H1 (cell line): Measurements from ENCODE around the gene TP63. TPM values are rescaled to one million over a fixed set of nuclear protein-coding genes. Genes with fewer than 3 reads are reported as not detected.

Experiments
- KDM4A ChIP-seq: IDR thresholded peaks from one replicate; pipeline ENCODE4 v1.7.1; 2012; ENCODE audit warnings: low read depth, mild to moderate bottlenecking, moderate library complexity, low read length, inconsistent platforms; ENCODE audit not compliant: severe bottlenecking
- RXRA ChIP-seq: IDR thresholded peaks from 2 replicates; pipeline ENCODE4 v1.6.1; 2011; ENCODE audit warnings: low read depth, mild to moderate bottlenecking, low read length, moderate library complexity; ENCODE audit not compliant: insufficient read depth
- SAP30 ChIP-seq: fragments of 300-600 bp; sonication (generic); IDR thresholded peaks from 2 replicates; pipeline ENCODE4 v1.7.1; 2012; ENCODE audit warnings: low read length, moderate library complexity, mild to moderate bottlenecking, inconsistent platforms; ENCODE audit not compliant: insufficient read depth, insufficient replicate concordance
- SIX5 ChIP-seq: IDR thresholded peaks from 2 replicates; pipeline ENCODE4 v1.6.1; 2011; ENCODE audit warnings: mild to moderate bottlenecking, low read depth, low read length
- SP1 ChIP-seq: IDR thresholded peaks from 2 replicates; pipeline ENCODE4 v1.6.1; 2011; ENCODE audit warnings: low read depth, low read length
- TAF1 ChIP-seq: IDR thresholded peaks from 2 replicates; pipeline ENCODE4 v1.6.1; 2011; ENCODE audit warnings: mild to moderate bottlenecking, low read depth, low read length
- TCF12 ChIP-seq: IDR thresholded peaks from 2 replicates; pipeline ENCODE4 v1.6.1; 2011; ENCODE audit warnings: low read depth, mild to moderate bottlenecking, low read length
- polyA plus RNA-seq, 7 experiments: library from polyadenylated mRNA; depleted of rRNA in 3 of 7; stranded (reverse) in 5 of 7; unstranded in 2 of 7; fragments of >200 nt in 5 of 7; fragments of 200-250 nt in 2 of 7; gene quantifications; 1 replicate in 5 of 7; 2 replicates in 1 of 7; 4 replicates in 1 of 7; pipeline versions ENCODE4 v1.2.1 to v1.2.3, GENCODE V29; 2011 to 2013; ENCODE audit warnings: missing spikeins in 2 of 7, mixed read lengths in 2 of 7
- total RNA-seq: library from RNA; stranded (reverse); fragmentation: NEBNext Ultra II Directional; extraction: Animal tissue kit (Norgen Biotek cat#: 25700); gene quantifications from 2 replicates; pipeline ENCODE4 v1.2.1, GENCODE V29; 2021
- TF ChIP-seq, protein P1 (sequence below): IDR thresholded peaks from 2 replicates; pipeline ENCODE4 v1.6.1; 2011; ENCODE audit warnings: low read depth, mild to moderate bottlenecking, low read length; ENCODE audit not compliant: insufficient read depth
- TF ChIP-seq, protein P2 (sequence below): IDR thresholded peaks from 2 replicates; pipeline ENCODE4 v1.6.1; 2011; ENCODE audit warnings: low read length, improper control_type of control experiment

Gene TP63
- total and polyA plus RNA-seq, 2 of the 8 experiments (the other 6 are each of a cell fraction or from before 2014, with no cell fraction given), result not detected

DNA sequence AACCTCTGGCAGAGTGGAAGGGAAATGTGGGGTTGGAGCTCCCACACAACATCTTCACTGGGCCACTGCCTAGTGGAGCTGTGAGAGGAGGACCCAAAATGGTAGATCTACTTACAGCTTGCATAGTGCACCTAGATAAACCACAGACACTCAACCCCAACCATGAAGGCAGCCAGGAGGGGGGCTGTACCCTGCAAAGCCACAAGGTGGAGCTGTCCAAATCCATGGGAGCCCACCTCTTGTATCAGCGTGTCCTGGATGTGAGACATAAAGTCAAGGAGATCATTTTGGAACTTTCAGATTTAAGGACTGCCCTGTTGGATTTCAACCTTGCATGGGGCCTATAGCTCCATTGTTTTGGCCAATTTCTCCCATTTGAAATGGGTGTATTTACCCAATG is 20.9 kb downstream of the TP63 start (continued):
- no peak for TF ChIP-seq SP1
- TF ChIP-seq, protein P1, sequence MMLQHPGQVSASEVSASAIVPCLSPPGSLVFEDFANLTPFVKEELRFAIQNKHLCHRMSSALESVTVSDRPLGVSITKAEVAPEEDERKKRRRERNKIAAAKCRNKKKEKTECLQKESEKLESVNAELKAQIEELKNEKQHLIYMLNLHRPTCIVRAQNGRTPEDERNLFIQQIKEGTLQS, result no peak
- TF ChIP-seq RXRA, result no peak
- TF ChIP-seq TAF1, result no peak
- TF ChIP-seq, protein P2, sequence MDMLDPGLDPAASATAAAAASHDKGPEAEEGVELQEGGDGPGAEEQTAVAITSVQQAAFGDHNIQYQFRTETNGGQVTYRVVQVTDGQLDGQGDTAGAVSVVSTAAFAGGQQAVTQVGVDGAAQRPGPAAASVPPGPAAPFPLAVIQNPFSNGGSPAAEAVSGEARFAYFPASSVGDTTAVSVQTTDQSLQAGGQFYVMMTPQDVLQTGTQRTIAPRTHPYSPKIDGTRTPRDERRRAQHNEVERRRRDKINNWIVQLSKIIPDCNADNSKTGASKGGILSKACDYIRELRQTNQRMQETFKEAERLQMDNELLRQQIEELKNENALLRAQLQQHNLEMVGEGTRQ, result no peak
- TF ChIP-seq SAP30, result no peak
- no peak for TF ChIP-seq TCF12
- no peak for TF ChIP-seq SIX5
- no peak for TF ChIP-seq KDM4A
- TF ChIP-seq, all 59 proteins: peak for 2
